GM18868 (cell line): Measurements from ENCODE around the gene ALG11.

Source experiments
- ATAC-seq: cut with Tn5 transposase; IDR thresholded peaks from one replicate; pipeline ENCODE4 v1.9.1; 2021; ENCODE audit warnings: mild to moderate bottlenecking, moderate library complexity; ENCODE audit not compliant: unreplicated experiment

ALG11 gene

DNA sequence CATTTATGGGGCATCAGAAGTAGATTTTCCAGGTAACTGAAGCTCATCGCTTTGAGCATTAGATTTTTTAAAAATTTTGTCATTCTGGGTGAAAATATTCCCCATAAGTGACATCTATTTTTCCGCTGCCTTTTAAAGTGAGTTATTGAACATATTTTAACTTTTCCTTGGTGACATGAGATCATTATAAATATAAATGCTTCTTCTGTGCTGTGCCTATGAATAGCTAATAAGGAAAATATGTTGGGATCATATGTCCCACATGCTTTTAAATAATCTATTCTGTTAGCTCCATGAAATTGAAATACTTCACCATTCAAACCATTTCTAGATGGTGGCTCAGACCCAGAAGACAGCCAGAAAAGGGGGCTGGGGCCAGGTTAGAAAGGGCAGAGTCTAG lies 15.0 kb upstream of the ALG11 start:
- ATAC-seq: no peak

DNA sequence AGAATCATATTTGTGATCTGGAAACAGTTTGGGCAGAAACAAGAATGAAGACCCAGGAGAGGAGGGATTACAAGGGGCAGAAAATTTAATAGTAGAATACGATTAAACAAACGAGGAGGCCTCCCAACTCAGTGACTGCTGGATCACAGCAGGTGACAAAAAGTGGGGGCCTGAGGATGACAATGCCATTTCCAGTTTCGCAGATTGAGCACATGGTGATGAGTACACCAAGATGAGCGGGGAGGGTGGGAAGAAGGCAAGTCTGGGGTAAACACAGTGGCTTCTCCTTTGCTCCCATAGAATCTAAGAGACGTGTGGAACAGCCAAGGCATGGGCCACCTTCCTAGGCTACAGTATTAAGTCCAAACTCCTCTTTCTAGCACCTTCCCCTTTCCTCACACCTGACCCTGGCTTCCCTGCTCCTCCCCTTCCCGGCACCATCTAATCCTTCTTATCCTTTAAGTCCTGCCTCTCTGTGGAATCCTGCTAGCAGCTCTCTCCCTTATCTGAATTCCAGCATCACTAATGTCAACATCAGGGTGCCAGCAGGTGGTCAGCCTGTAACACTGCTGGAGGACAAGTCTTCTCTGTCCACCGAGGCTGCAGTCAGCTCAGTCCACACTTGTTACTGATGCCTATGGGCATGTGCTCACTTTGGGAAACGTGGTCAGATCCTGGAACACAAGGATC lies 14.4 kb upstream of the ALG11 start:
- no peak for ATAC-seq

DNA sequence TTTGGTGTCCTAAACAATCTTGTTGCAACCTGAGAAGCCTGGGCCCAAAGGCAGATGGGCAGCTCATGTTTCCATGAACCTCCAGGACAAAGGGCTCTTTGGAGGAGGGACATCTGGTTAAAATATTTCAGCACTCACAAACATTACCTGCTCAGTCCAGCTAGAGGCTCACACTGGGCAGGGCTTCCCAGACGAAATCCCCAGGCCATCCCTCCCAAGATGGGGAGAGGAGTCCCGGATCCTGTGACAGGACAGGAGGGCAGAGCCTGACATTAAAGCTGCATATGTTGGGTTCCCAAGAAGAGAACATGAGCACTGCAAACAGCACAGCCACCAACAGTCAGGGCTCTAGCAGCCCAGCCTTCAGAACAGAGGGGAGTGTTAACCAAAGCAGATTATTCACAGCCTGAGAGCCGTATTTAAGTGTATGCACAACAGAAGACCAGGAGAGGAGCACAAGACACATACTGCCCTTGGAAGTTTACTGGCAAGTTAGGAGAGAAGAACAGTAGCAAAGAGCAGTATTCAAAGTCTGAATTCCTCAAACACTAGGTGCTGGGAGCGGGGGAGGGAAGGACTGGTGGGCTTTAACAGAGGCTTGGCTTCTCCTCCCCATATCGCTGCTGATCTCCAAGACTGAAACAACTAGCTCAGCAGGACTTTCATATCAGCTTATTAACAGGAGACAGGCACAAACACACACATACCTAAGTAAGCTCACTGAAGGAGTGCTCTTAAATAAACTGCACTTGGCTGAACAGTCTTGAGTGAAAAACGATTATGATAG lies 13.3 kb upstream of the ALG11 start:
- no peak for ATAC-seq

DNA sequence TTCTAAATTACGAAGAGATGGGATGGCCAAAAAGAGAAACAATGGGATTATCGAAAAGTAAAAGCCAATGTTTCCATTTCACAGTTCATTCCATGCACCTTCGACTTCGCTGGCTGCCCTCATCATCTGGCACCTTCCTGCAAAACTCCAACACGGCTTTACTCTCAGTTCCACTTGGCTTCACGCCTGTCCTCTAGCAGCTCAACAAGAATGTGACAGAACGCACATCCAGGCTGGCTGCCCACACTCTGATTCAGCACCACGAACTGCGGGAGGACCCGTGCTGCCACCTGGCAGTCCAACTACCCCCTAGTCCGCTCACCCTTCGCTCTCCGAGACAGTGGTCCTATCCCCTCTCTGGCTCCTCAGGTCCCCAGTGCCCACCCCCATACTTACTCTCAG lies 12.7 kb upstream of the ALG11 start:
- no peak for ATAC-seq

DNA sequence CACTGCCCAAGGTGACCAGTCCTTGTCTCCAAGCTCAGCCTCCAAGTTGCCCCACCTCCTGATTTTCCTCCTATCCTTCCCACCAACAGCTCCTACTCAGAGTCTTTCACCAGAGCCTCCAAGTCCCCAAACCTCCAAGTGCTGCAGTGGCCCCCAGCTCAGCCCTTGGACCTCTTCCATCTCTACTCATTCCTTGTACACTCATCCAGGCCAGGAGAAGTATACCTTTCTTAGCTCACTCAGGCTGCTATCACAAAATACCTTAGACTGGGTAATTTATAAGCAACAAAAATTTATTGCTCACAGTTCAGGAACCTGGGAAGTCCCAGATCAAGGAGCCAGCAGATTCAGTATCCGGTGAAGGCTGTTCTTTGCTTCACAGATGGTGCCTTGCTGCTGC lies 12.3 kb upstream of the ALG11 start:
- no peak for ATAC-seq

DNA sequence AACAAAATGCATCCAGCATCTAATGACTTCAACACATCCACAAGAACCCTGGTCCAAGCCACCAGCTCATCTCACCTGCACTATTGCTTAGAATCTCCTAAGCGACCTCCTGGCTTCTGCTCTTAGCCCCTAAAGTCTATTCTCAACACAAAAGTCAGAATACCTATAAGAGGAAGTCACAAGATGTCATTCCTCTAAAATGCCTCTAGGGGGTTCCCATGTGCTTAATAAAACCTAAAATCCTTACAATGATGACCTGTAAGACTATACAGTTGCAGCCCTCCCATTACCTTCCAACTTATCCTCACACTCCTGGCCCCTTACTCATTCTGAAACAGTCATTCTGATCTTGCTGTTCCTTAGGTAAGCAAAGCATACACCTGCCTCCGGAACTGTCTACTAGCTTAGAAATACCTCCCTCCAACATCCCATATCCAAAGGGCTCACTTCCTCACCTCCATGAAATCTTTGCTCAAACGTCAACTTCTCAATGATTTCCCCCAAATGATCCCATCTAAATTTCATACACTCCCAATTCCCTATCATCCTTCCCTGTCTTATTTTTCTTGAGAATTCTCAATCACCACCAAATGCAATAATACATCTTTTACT lies 11.0 kb upstream of the ALG11 start:
- peak; percentile 88 for ATAC-seq

DNA sequence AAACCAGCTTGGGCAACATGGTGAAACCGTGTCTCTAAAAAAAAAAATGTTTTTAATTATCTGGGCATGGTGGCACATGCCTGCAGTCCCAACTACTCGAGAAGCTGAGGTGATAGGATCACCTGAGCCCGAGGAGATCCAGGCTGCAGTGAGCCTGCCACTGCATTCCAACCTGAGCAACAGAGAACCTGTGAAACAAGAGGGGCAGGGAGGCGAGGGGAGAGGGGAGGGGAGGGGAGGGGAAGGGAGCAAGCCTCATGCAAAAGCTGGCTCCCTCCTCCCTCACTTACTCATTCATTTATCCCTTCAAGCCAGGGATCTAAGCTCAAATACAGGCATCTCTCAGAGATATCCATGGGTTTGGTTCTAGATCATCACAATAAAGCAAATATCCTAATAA lies 9.8 kb upstream of the ALG11 start:
- ATAC-seq: no peak

DNA sequence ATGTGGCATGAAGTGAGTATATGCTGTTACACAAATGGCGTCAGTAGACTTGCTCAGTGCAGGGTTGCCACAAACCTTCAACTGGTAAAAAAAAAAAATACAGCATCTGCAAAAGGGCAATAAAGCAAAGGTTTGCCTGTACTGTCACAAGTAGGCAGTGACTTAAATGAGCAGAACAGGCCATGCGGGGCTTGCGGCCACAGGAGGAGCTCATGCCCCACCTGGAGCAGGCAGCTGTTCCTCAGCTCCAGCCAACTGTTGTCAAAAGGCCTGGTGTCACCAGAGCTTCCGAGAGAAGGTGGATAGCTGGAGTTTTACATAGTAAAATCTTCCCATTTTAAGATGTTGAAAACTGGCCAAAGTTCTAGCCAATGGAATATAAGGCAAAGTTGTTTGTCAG lies 8.7 kb upstream of the ALG11 start:
- ATAC-seq: no peak

DNA sequence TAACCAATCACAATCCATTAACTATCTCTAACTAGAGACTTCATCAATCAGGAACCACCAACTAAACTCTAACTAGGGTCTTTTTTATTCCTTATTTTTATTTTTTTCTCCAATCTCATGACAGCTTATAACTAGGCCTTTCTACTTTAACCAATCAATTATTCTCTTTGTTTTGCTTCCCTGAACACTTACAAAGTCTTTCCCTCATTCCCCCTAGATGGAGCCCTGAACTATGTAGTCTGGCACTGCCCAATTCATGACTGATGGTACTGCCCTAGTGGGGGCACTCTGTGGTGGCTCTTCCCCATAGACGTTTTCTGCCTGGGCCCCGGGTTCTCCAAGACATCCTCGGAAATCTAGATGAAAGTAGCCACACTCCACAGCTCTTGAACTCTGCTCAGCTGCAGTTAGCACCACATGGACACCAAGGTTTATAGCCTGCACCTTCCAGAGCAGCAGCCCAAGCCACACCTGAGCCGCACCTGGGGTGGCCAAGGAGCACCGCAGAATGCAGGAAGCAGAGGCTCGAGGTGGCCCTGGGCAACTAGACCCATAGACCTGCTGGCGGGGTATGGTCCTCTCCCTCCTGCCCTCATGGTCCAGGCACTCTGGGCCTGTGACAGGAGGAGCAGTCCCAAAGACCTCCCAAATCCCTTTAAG lies 7.6 kb upstream of the ALG11 start:
- ATAC-seq: no peak

DNA sequence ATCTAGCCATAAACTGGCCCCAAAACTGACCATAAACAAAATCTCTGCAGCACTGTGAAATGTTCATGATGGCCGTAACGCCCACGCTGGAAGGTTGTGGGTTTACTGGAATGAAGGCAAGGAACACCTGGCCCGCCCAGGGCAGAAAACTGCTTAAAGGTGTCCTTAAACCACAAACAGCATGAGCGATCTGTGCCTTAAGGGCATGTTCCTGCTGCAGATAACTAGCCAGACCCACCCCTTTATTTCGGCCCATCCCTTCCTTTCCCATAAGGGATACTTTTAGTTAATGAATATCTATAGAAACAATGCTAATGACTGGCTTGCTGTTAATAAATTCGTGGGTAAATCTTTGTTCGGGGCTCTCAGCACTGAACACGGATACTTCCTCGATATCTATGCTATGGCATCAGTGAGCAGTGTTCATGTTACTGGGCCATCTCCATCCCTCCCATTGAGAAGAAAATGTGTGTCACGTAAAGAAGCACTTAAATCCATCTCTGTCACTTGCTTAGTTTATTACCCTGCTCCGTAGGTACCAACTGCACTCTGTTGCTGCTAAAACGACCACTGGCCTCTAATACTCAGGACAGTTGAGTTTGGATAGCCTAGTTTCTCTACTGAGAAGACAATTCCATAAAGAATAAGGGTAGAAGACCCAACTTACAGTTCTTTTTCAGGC lies 6.2 kb upstream of the ALG11 start:
- no peak for ATAC-seq

DNA sequence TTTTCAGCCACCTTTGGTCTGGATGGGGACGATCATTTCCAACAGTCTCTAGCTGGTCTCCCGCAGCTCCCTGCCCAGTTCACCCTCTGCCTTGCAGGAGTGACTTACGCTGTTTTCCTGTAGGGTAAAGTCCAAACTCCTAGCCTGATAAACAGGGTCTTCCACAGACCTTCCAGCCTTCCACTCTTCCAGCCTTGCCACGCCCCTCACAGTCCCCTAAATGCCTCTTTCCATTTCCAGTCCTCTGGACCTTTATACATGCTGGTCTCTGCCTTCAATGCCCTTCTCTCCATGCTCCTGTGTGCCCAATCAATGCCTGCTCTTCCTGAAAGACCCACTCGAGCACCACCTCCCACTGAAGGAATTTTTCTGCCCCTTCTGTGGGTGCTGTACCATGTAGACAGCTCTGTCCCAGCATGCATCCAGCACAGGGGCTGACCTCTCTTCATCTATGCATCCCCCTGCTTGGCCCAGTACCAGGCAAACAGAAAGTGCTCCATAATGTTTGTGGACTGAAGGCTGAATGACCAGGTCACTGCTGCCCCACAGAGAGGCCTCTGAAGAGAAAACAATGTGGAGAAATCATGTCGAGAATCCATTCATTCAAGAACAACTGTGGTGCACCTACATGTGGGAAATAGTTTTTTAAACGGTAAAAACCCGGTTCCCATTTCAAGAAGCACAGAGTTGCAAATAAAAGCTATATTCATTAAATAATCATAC lies 5.5 kb upstream of the ALG11 start:
- no peak for ATAC-seq

DNA sequence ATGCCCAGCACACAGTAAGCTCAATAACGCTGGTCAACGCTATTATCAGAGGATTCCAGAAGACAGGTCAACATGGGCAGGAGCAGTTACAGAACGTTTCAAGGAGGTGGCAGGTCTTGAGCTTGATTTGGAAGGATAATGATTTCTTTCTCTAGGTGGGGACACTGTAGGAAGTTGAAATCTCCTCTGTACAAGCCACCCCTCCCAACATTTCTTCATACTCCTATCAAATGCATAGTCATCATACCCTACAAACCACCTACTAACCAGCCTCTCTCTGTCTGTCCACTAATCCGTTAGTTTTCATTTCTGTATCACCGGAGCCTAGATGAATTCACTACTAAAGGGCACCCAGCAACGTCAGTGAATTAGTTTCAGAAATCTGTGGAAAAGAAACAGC lies 2.3 kb upstream of the ALG11 start:
- ATAC-seq: no peak

DNA sequence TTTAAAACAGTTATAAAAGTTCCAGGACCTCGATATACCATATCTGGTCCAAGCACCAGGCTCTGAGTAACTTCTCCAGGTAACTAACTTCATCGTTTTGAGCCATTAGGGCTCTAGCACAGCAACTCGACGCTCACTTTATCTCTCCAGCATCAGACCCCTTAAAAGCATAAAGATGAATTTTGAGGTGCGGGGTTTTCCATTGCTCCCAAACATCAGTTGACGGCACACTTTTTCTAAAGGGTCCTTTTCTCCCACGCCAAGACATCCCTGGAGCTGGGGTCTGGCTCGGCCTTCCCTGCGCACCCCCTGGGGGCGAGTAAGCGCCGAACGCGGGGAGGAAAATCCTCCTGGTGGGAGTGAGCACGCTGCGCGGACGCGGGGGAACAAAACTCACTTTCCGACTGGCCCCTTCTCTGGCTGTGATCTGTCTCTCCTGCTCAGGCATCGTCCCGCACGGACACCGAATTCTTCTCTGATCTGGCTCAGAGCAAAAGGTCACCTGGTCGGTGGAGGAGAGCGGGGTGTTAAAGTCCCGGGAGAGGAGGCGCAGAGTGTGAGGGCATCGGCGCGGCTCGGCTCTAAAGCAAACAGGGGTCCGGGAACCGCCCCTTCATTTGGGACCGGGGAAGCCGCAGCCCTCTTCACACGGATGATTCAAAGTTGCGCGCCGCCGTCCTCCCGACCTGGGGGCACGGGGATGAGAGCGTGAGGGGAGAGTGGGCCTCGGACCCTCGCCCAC lies 1.1 kb upstream of the ALG11 start, which contains the start of gene ATP7B:
TSS of gene ATP7B (minus strand) at position 561 of the 742 bp plus-strand sequence. CDS start at position 448, 113 bp downstream.
- ATAC-seq: no peak

DNA sequence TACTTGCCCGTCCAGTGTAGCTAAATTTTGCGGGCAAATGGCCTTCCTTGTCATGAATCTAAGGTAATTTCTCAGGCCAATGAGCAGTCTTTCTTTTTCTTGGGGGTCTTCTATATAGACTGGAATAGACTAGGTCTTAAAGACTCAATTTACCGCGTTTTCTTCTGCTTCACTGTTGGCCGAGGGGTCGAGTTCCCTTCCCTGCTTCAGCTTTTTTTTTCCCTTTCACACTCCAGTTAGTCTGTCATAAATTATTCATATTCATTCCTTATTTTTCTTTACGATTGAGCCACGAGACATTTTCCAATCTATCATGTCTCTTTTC lies 276 bp downstream of the ALG11 start:
- no peak for ATAC-seq

DNA sequence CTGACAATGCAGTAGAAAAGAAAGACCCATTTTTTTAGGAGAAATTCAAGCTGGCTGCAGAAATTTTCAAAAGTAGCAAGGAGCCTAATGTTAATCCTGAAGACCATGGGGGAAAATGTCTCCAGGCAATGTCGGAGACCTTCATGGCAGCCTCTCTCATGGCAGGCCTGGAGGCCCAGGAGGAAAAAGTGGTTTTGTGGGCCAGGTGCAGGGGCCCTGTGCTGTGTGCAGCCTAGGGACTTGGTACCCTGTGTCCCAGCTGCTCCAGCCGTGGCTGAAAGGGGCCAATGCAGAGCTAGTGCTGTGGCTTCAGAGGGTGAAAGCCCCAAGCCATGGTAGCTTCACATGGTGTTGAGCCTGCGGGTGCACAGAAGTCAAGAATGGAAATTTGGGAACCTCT lies 4.1 kb downstream of the ALG11 start:
- no peak for ATAC-seq

DNA sequence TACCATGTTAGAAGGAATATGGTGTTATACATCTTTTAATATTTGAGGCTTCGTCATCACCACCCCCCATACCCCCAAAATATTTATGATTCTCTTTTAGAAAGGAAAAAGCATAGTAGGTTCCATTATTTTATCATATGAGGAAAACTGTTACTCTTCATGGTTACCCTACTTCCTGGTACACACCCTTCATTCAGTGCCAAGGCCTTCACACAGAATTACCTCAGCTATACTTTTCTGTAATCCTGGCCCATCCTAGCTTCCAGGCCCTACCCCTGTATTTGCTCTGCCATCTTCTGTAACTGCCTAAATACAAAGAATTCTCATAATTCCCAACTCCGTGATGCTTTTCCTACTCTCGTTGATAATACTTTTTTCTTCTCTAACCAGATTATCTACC lies 8.0 kb downstream of the ALG11 start:
- ATAC-seq: no peak

DNA sequence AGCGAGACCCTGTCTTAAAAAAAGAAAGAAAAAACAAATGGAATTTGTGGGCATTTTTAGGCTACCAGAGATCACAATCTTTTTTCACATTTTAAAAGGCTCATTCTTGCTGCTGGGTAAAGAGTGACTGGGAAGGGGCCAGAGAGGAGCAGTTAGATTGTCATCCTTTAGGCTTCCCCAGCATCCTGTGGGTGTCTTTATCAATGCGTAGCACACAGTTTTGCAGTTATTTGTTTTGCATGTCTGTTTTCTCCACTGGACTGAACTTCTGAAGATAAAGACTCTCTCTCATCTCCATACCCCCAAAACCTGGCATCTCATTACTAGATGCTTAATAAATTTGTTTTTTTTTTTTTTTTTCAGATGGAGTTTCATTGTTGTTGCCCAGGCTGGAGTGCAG lies 10.2 kb downstream of the ALG11 start:
- no peak for ATAC-seq

DNA sequence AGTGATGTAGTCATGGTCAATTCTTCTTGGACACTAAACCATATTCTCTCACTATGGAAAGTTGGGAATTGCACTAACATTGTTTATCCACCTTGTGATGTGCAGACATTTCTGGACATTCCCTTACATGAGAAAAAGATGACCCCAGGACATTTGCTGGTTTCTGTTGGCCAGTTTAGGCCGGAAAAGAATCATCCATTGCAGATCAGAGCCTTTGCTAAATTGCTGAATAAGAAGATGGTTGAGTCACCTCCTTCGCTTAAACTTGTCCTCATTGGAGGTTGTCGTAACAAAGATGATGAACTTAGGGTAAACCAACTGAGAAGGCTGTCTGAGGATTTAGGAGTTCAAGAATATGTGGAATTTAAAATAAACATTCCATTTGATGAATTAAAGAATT lies 12.3 kb downstream of the ALG11 start, which contains the start of gene UTP14C:
TSS of gene UTP14C (plus strand) at position 211 of the 400 bp plus-strand sequence. CDS start 4,114 bp downstream, outside the sequence.
- ATAC-seq: no peak

DNA sequence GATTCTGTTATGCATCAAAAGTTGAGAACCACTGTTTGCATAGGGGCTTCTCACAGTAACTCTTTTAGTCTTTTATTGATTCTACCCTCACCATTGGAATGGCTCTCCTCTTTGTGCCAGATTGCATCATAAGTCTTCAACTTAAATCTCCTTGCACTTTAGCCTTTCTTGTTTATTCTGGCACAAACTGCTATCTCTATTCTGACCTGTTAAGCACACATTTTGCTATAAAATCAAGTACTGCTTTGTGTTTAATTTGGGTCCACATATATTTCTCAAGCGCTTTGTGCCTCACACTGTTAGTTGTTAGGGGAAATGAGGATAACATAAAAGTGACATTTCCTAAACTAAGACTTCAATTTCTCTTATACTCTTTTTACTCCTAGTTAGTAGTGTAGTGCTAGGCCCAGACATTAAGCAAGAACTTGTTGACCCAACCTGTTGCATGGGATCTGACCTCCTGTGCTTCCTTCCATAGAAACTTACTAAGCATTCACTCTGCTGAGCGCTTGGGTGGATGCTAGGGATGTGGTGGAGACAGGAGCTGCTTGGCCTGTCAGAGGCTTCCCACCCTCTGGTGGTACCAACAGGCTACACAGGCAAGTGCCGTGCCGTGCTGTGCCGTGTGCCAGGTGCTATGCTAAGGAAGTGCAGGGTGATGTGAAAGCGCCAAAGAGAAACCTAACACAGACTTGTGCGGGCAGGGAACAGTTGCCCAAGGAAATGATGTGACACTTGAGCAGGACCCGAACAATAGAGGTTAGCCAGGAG lies 13.5 kb downstream of the ALG11 start:
- ATAC-seq: no peak
